ENCODE data around the gene TLE1. TPM values are rescaled to one million over a fixed set of nuclear protein-coding genes. Genes with fewer than 3 reads are reported as not detected.

The TLE1 gene
- total RNA-seq, 1 donor, result 9.0 TPM

DNA sequence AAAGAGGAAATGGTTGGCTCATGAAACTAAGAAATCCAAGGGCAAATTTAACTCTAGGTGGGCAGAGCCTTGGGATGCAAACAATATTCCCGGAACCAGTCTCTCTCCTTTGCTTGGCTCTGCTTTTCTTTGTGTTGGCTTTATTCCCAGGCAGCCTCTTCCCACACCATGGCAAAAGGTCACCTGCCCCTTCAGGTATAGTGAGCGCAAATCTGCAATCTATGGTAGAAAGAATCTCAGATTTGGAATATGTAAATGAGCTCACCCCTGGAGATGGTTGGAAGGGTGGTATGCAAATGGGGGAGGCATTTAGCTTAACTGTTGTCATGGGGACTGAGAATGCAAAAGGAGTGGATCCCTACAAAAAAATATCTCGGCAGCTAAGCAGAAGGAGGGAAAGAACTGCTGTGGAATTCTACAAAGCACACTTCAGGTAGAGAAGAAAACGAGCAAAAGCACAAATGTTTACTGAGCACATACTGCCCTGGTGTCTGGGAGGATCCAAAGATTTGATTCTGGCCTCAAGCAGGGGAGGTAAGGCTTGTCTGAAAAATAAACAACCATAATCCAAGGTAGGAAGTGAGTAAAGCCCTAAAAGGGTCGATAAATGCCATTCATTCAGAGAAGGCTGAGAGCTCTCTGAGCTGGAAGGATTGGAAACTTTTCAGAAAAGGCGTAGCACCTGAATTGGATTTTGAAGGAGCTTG, 139.7 kb downstream of the TLE1 start:
- Histone ChIP-seq H2AFZ (ENCODE audit: low read length) (no peak overlapping the region), H3K9me3 (ENCODE audit: low read depth, low read length) (no peaks in the 10 kb centered on the region), H3K36me3 (ENCODE audit: insufficient read depth, low read length) (no peaks in the 10 kb centered on the region), H3K4me1 (ENCODE audit: insufficient read depth, low read length) (no peaks in the 10 kb centered on the region), H3K27me3 (ENCODE audit: insufficient read depth, low read length) (peaks cover 24% of the 10 kb centered on the region), H3K79me2 (ENCODE audit: insufficient read depth, low read length) (no peaks in the 10 kb centered on the region), H4K20me1 (ENCODE audit: insufficient read depth, low read length) (no peaks in the 10 kb centered on the region), H3K4me3 (ENCODE audit: insufficient read depth, low read length) (no peak overlapping the region), H3K4me2 (ENCODE audit: insufficient read depth, low read length) (no peak overlapping the region), H3K27ac (ENCODE audit: low read depth, low read length) (no peak overlapping the region)
- DNase-seq (ENCODE audit: insufficient read length, low spot score, missing footprints), result no peak
- TF ChIP-seq, protein P1, sequence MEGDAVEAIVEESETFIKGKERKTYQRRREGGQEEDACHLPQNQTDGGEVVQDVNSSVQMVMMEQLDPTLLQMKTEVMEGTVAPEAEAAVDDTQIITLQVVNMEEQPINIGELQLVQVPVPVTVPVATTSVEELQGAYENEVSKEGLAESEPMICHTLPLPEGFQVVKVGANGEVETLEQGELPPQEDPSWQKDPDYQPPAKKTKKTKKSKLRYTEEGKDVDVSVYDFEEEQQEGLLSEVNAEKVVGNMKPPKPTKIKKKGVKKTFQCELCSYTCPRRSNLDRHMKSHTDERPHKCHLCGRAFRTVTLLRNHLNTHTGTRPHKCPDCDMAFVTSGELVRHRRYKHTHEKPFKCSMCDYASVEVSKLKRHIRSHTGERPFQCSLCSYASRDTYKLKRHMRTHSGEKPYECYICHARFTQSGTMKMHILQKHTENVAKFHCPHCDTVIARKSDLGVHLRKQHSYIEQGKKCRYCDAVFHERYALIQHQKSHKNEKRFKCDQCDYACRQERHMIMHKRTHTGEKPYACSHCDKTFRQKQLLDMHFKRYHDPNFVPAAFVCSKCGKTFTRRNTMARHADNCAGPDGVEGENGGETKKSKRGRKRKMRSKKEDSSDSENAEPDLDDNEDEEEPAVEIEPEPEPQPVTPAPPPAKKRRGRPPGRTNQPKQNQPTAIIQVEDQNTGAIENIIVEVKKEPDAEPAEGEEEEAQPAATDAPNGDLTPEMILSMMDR (IDR thresholded peaks at IDR 0.05; ENCODE audit: extremely low read depth, low read depth, low read length), result no peak

DNA sequence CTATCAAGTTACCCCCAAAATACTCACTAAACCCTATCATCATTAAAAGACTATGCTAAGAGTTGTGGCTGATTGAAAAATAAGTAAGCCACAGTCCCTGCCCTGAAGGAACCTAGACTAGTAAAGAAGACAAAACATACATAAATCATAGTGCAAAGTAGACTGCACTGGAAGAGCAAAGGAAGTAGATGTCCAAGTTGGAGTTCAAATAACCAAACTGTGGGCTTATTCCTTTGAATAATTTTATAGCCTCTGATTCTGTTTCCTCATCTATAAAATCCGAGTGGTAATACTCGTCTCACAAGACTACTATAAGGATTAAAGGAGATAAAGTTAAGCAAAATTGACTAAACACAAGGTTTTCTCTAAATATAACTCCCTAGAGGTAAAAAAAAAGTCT, 140.4 kb downstream of the TLE1 start:
- Histone ChIP-seq H3K4me2 (ENCODE audit: insufficient read depth, low read length) (no peak overlapping the region), H3K36me3 (ENCODE audit: insufficient read depth, low read length) (no peaks in the 10 kb centered on the region), H3K9me3 (ENCODE audit: low read depth, low read length) (no peaks in the 10 kb centered on the region), H3K4me1 (ENCODE audit: insufficient read depth, low read length) (no peaks in the 10 kb centered on the region), H2AFZ (ENCODE audit: low read length) (no peak overlapping the region), H3K4me3 (ENCODE audit: insufficient read depth, low read length) (no peak overlapping the region), H3K27ac (ENCODE audit: low read depth, low read length) (no peak overlapping the region), H3K27me3 (ENCODE audit: insufficient read depth, low read length) (peaks cover 24% of the 10 kb centered on the region), H4K20me1 (ENCODE audit: insufficient read depth, low read length) (no peaks in the 10 kb centered on the region), H3K79me2 (ENCODE audit: insufficient read depth, low read length) (no peaks in the 10 kb centered on the region)
- DNase-seq (ENCODE audit: insufficient read length, low spot score, missing footprints), result no peak
- TF ChIP-seq, protein P1 (IDR thresholded peaks at IDR 0.05; ENCODE audit: extremely low read depth, low read depth, low read length), result no peak

DNA sequence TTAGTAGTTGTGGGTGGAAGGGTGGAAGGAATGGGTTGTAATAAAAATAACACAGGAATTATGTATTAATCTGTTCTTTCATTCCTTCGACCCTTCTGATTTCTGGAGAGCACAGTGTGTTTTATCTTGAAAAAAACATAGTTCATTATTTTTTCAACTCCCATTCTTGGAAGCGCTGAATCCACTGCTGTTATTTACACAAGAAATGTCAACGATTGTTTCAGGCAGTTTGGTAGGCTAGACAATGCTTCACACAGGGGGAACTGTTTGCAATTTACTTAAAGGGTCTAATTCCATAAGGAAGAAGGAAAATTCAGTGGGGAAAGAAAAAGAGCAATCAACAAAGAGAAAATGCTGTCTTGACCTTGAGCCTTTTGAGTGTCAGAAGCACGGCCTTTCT, 142.9 kb downstream of the TLE1 start:
- H3K4me3 ChIP-seq (ENCODE audit: insufficient read depth, low read length), result no peak overlapping the region
- H3K27ac ChIP-seq (ENCODE audit: low read depth, low read length), result no peak overlapping the region
- TF ChIP-seq, protein P1 (IDR thresholded peaks at IDR 0.05; ENCODE audit: extremely low read depth, low read depth, low read length), result no peak
- H3K27me3 ChIP-seq (ENCODE audit: insufficient read depth, low read length), result peaks cover 22% of the 10 kb centered on the region
- no peak overlapping the region for H3K4me2 ChIP-seq (ENCODE audit: insufficient read depth, low read length)
- no peaks in the 10 kb centered on the region for H3K79me2 ChIP-seq (ENCODE audit: insufficient read depth, low read length)
- H3K4me1 ChIP-seq (ENCODE audit: insufficient read depth, low read length), result no peaks in the 10 kb centered on the region
- DNase-seq (ENCODE audit: insufficient read length, low spot score, missing footprints), result no peak
- H3K9me3 ChIP-seq (ENCODE audit: low read depth, low read length), result no peaks in the 10 kb centered on the region
- no peaks in the 10 kb centered on the region for H4K20me1 ChIP-seq (ENCODE audit: insufficient read depth, low read length)
- H2AFZ ChIP-seq (ENCODE audit: low read length), result no peak overlapping the region
- no peaks in the 10 kb centered on the region for H3K36me3 ChIP-seq (ENCODE audit: insufficient read depth, low read length)

DNA sequence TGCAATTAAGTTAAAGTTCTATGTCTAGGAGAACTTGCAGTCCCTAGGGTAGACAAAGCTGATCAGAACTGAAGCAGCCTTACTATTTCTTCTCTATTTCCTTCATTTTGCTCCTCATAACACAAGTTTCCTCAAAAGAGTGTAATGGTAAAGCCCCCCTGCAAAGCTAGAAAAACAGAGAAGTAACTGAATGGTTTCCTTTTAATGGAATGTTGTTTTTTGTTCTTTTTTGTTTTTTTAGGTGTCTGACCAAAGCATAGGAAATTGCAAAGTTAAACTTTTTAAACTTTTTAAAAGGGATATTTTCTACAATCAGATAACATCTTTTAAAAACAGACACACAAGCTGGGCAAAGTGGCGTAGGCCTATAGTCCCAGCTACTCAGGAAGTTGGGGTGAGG, 145.7 kb downstream of the TLE1 start:
- Histone ChIP-seq H2AFZ (ENCODE audit: low read length) (no peak overlapping the region), H3K36me3 (ENCODE audit: insufficient read depth, low read length) (no peaks in the 10 kb centered on the region), H3K79me2 (ENCODE audit: insufficient read depth, low read length) (no peaks in the 10 kb centered on the region), H3K27ac (ENCODE audit: low read depth, low read length) (no peak overlapping the region), H3K4me2 (ENCODE audit: insufficient read depth, low read length) (no peak overlapping the region), H4K20me1 (ENCODE audit: insufficient read depth, low read length) (no peaks in the 10 kb centered on the region), H3K27me3 (ENCODE audit: insufficient read depth, low read length) (peaks cover 6% of the 10 kb centered on the region), H3K4me1 (ENCODE audit: insufficient read depth, low read length) (no peaks in the 10 kb centered on the region), H3K4me3 (ENCODE audit: insufficient read depth, low read length) (no peak overlapping the region), H3K9me3 (ENCODE audit: low read depth, low read length) (no peaks in the 10 kb centered on the region)
- no peak for DNase-seq (ENCODE audit: insufficient read length, low spot score, missing footprints)
- TF ChIP-seq, protein P1 (IDR thresholded peaks at IDR 0.05; ENCODE audit: extremely low read depth, low read depth, low read length), result no peak

Data from osteoblast (primary cell).